H7 (cell line): ENCODE measurements around the gene UBASH3B. TPM values are rescaled to one million over a fixed set of nuclear protein-coding genes. Genes with fewer than 3 reads are reported as not detected.

Experiments used
- DNase-seq: peaks from one replicate; pipeline ENCODE4 v3.0.0; 2012
- H3K27me3 ChIP-seq: 2 replicates; pipeline ENCODE4 v1.6.0; 2011; ENCODE audit warnings: mild to moderate bottlenecking, low read length; ENCODE audit not compliant: control insufficient read depth, insufficient read depth
- H3K36me3 ChIP-seq: replicated peaks from 2 replicates; pipeline ENCODE4 v1.5.1; 2011; ENCODE audit warnings: low read length; ENCODE audit not compliant: control insufficient read depth, insufficient read depth
- H3K4me3 ChIP-seq: 2 replicates; pipeline ENCODE4 v1.5.1; 2011; ENCODE audit warnings: low read depth, mild to moderate bottlenecking, control low read depth, low read length, moderate library complexity; ENCODE audit not compliant: insufficient read depth
- total RNA-seq: library from RNA; depleted of rRNA; stranded (reverse); fragments of >200 nt; shearing (Covaris generic); gene quantifications from 2 replicates; pipeline ENCODE4 v1.2.3, GENCODE V29; 2014

The UBASH3B gene
- total RNA-seq, 1 experiment from 2014 or later: 15.9 TPM

DNA sequence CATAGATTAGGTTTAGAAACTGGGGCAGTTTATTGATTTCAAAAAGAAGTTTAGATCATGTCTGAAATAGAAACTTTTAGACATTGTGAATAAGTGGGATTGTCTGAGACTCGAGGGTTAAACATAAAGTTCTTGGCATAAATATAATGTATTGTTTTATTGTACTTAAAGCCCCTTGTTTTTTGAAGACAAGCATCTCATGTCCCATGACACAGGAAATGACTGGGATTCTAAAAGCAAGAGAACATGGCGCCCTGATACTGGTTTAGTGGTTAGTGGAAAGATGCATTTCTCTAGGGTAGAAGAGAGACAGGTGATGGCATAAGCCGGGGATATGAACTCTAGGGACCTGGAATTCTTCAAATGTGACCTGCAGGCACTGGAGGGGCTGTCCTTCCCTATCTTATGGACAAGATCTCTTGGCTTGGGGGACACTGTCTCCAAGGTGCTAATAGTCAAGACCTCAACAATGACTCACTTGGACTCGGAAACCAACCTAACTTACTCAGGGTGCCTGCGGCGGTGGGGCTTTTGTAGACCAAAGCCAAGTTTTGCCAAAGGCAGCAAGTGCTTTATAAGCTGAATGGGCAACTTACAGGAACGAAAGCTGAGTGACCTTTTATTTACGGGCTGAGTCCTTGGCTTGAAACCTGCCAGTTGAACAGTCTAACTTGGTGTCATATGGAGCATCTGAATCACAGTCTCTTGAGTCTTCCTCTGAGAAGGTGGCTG is 48.2 kb downstream of the UBASH3B start:
- H3K36me3 ChIP-seq: no peaks in the 10 kb centered on the region
- no peak for DNase-seq
- no peak overlapping the region for H3K4me3 ChIP-seq
- H3K27me3 ChIP-seq: no peaks in the 10 kb centered on the region

GRCh38 chr11:122705396-122705795 is 49.9 kb downstream of the UBASH3B start:
- Histone ChIP-seq H3K27me3 (no peaks in the 10 kb centered on the region), H3K4me3 (no peak overlapping the region), H3K36me3 (no peaks in the 10 kb centered on the region)
- no peak for DNase-seq

DNA sequence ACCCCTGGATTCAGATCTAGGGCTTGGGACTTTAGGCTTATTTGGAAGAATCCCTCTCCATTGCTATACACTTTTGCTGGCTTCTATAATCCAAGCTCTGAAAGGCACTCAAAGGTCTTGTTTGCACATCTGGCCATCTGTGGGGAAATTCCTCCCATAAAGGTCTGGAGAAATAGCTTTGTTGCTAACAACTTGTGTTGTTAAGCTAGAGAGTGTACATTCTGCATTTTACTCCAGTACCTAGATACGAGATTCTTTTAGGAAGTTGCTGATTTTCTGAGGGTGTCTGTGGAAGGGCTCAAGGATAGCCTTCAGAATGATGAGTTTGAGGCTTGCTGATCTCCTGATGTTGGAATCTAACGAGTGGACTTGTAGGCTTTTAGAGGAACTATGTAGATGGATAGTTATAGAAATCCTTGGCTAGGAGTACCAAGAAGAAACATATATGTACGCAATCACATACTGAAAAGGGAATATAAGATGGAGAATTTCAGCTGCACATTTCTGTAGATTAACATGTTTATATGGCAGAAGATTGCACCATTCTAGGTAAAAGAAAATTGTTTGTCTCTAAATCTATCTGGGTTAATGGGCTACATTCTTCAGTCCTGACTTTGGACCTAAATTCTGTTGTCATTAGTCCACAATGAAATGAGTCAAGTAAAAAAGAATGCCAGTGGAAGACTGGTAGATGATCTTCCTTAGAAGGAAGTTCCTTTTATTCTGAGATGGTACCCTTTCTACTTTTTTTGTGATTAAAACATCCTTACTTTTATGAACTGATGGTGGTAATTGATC is 51.0 kb downstream of the UBASH3B start:
- no peaks in the 10 kb centered on the region for H3K36me3 ChIP-seq

GRCh38 chr11:122707111-122707510 is 51.6 kb downstream of the UBASH3B start:
- Histone ChIP-seq H3K4me3 (no peak overlapping the region), H3K27me3 (no peaks in the 10 kb centered on the region)
- DNase-seq: no peak

More for the DNA sequence above, 51.0 kb downstream of the UBASH3B start:
- Histone ChIP-seq H3K27me3 (no peaks in the 10 kb centered on the region), H3K4me3 (no peak overlapping the region)
- DNase-seq: no peak

DNA sequence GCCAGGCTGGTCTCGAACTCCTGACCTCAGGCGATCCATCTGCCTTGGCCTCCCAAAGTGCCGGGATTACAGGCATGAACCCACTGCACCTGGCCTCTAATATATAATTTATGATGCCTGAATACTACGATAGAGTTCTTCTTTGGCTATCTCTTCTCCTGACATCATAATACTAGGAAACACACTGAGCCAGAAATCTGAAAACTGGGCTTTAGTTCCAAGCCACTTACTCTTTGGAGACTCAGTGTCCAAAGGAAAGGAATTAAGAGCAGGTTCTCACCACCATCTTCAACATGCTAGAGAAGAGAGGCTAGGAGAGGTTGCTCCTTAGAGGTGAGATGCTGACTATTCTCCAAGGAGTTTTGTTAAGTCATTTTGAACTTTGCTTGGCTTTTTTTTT is 52.4 kb downstream of the UBASH3B start:
- Histone ChIP-seq H3K4me3 (no peak overlapping the region), H3K36me3 (no peaks in the 10 kb centered on the region), H3K27me3 (no peaks in the 10 kb centered on the region)
- no peak for DNase-seq

More at GRCh38 chr11:122707111-122707510, 51.6 kb downstream of the UBASH3B start:
- no peaks in the 10 kb centered on the region for H3K36me3 ChIP-seq

GRCh38 chr11:122709039-122709760 is 53.7 kb downstream of the UBASH3B start:
- no peak for DNase-seq
- no peak overlapping the region for H3K4me3 ChIP-seq
- no peaks in the 10 kb centered on the region for H3K36me3 ChIP-seq
- no peaks in the 10 kb centered on the region for H3K27me3 ChIP-seq

- Histone ChIP-seq H3K36me3 (no peaks in the 10 kb centered on the region), H3K4me3 (no peak overlapping the region), H3K27me3 (no peaks in the 10 kb centered on the region)
- no peak for DNase-seq
Observed at GRCh38 chr11:122711362-122711761, 55.8 kb downstream of the UBASH3B start.

DNA sequence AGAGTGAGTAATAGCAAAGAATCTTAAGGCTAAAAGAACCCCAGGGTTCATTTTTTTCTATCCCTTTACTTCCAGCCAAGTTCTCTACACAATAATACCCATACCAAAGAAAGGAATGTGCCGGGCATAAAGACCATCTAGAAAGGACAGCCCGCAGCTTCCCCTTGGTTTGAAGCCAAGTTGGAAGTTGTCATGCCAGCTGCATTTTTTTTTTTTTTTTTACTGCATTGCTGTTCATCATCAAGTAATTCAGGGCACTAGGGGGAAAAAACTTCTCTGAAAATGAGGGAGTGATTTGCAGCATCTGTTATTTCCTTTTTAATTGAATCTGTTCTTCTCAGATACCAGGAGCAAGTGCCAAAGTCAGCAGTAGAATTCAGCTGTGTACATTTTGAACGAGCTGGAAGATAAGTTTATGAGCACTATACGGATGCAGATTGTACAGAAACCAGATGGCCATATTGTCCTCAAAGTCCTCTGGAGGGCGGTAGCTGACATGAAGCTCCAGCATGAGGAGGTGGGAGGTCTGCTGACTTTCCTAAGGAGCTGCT is 56.4 kb downstream of the UBASH3B start:
- no peak for DNase-seq
- Histone ChIP-seq H3K36me3 (no peaks in the 10 kb centered on the region), H3K4me3 (no peak overlapping the region), H3K27me3 (no peaks in the 10 kb centered on the region)

DNA sequence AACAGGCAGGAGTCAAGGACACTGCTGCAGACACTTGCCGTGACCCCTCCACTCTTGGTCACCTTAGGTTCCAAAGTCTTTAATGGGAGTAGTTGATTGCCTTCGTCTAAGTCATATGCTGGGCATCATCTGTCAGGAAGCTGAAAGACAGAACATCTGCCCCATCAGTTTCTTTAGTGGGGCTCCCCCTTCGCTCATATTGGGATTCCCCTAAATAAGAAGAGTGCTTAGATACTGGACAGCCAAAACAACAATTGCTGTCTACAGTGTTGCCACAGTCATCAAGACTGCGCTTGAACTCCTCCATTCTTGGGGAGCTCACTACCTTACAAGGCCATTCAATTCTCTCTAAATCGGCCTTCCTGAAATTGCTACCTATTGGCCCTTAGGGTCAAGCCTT is 58.5 kb downstream of the UBASH3B start:
- DNase-seq: no peak
- no peaks in the 10 kb centered on the region for H3K36me3 ChIP-seq
- H3K27me3 ChIP-seq: no peaks in the 10 kb centered on the region
- no peak overlapping the region for H3K4me3 ChIP-seq

- no peaks in the 10 kb centered on the region for H3K36me3 ChIP-seq
- H3K4me3 ChIP-seq: no peak overlapping the region
- H3K27me3 ChIP-seq: no peaks in the 10 kb centered on the region
- no peak for DNase-seq
Observed at GRCh38 chr11:122714484-122714883, 59.0 kb downstream of the UBASH3B start.

GRCh38 chr11:122715548-122716440 is 60.3 kb downstream of the UBASH3B start:
- DNase-seq: no peak
- Histone ChIP-seq H3K4me3 (no peak overlapping the region), H3K36me3 (no peaks in the 10 kb centered on the region), H3K27me3 (no peaks in the 10 kb centered on the region)

DNA sequence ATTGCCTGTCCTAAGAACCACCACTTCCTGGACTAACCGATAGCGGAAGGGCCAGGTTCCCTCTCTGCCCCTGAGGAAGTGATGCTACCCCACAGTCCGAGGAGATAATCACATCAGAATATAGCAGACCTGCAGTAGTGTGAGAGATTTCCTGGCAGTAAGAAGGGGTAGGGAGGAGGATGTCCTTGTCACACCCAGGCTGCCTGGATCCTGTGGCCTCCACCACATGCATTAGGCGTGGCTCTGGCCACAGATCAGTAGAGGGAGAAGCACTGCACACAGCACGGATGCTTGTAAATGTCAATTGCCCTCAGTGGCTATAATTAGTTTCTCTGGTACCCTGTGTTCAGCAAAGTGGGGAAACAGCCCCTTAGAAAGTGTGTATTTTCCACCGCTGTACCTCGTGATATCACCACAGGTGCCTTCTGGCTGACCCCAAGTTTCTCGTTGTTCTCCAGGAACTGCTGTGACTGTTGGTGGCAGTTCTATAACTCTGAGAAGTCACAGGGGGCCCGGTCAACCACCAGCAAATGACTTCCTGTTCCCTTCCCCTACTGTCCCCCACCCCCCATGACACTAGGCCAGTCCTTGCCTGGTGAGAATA is 61.8 kb downstream of the UBASH3B start:
- Histone ChIP-seq H3K4me3 (no peak overlapping the region), H3K36me3 (no peaks in the 10 kb centered on the region), H3K27me3 (no peaks in the 10 kb centered on the region)
- no peak for DNase-seq

- DNase-seq: no peak
- H3K27me3 ChIP-seq: no peaks in the 10 kb centered on the region
- no peaks in the 10 kb centered on the region for H3K36me3 ChIP-seq
- no peak overlapping the region for H3K4me3 ChIP-seq
Observed at GRCh38 chr11:122720107-122720881, 64.8 kb downstream of the UBASH3B start.
